GM12878 (cell line): Measurements from ENCODE around the gene DGKI. TPM values are rescaled to one million over a fixed set of nuclear protein-coding genes. Genes with fewer than 3 reads are reported as not detected.

ENCODE experiments used
- ATAC-seq: fragments of 200-7000 bp; cut with Tn5 transposase; 3 replicates; pipeline ENCODE4 v1.9.1; 2020; ENCODE audit warnings: mild to moderate bottlenecking, moderate library complexity
- BruUV-seq: library from RNA; stranded (reverse); fragments of 400-500 nt; replicated peaks from 2 replicates; lab custom pipeline; 2021; lab: Mats Ljungman, UMichigan
- CTCF ChIA-PET: fragments of 300-600 bp; sonication (Branson Sonifier 250); formaldehyde crosslinking; extraction: SDS; loops from one replicate; lab custom pipeline; 2021; ENCODE audit warnings: inconsistent platforms; lab: Yijun Ruan, JAX
- POLR2A ChIA-PET: fragments of 350-600 bp; formaldehyde crosslinking; extraction: SDS; loops from one replicate; lab custom pipeline; 2021; ENCODE audit warnings: inconsistent platforms; lab: Charles Lee
- RAD21 ChIA-PET: fragments of 300-600 bp; sonication (Branson Sonifier 250); formaldehyde crosslinking; loops from one replicate; lab custom pipeline; 2023; ENCODE audit warnings: antibody characterized with exemption; ENCODE audit not compliant: unreplicated experiment; lab: Charles Lee
- SMC1A ChIA-PET: fragments of 300-600 bp; sonication (Branson Sonifier 250); formaldehyde crosslinking; loops from one replicate; lab custom pipeline; 2023; ENCODE audit not compliant: unreplicated experiment, uncharacterized antibody; lab: Charles Lee
- DNase-seq: peaks from one replicate; pipeline ENCODE4 v3.0.0-alpha.2; 2011; ENCODE audit warnings: low read depth, low spot score
- FAIRE-seq: peaks from 3 replicates; lab custom pipeline; 2011; peaks lifted over from hg19 to GRCh38; lab: Jason Lieb, UNC
- H2AFZ ChIP-seq: 2 replicates; pipeline ENCODE4 v1.6.0; 2011; ENCODE audit warnings: low read depth, low read length, control low read depth; ENCODE audit not compliant: control insufficient read depth
- H3K27ac ChIP-seq: 2 replicates; pipeline ENCODE4 v1.5.1; 2011; ENCODE audit warnings: control low read depth; ENCODE audit not compliant: control insufficient read depth, insufficient read depth
- H3K27me3 ChIP-seq, 2 experiments: replicated peaks in 1 of 2; 2 replicates each; pipeline versions ENCODE4 v1.6.0 to v1.6.1; 2011; ENCODE audit warnings: low read length in 1 of 2; ENCODE audit not compliant: control insufficient read depth in 2 of 2, insufficient read depth in 2 of 2
- H3K36me3 ChIP-seq, 2 experiments: 2 replicates each; pipeline ENCODE4 v1.5.1; 2011; ENCODE audit warnings: low read length in 1 of 2; ENCODE audit not compliant: control insufficient read depth in 2 of 2, insufficient read depth in 2 of 2
- H3K4me1 ChIP-seq: 2 replicates; pipeline ENCODE4 v1.6.1; 2011; ENCODE audit warnings: mild to moderate bottlenecking, low read length, moderate library complexity, mixed read lengths; ENCODE audit not compliant: control insufficient read depth, insufficient read depth
- H3K4me2 ChIP-seq: 2 replicates; pipeline ENCODE4 v1.6.0; 2011; ENCODE audit warnings: control low read depth; ENCODE audit not compliant: control insufficient read depth, insufficient read depth
- H3K4me3 ChIP-seq: fragments of 200-600 bp; sonication (generic); 2 replicates; pipeline ENCODE4 v1.5.1; 2016
- H3K79me2 ChIP-seq: 2 replicates; pipeline ENCODE4 v1.6.0; 2011; ENCODE audit warnings: low read length; ENCODE audit not compliant: control insufficient read depth, insufficient read depth
- H3K9ac ChIP-seq: 2 replicates; pipeline ENCODE4 v1.8.0; 2011; ENCODE audit warnings: low read length, control low read depth, mixed read lengths; ENCODE audit not compliant: control insufficient read depth, insufficient read depth
- H3K9me3 ChIP-seq: replicated peaks from 3 replicates; pipeline ENCODE4 v1.5.1; 2011; ENCODE audit warnings: mild to moderate bottlenecking, low read length; ENCODE audit not compliant: control insufficient read depth, insufficient read depth
- H4K20me1 ChIP-seq: 2 replicates; pipeline ENCODE4 v1.6.0; 2011; ENCODE audit not compliant: control insufficient read depth, insufficient read depth
- CBX3 ChIP-seq: fragments of 200-600 bp; sonication (generic); IDR thresholded peaks from 2 replicates; pipeline ENCODE4 v1.6.1; 2016; ENCODE audit warnings: low read depth, borderline replicate concordance
- NFXL1 ChIP-seq: fragments of 450-650 bp; IDR thresholded peaks from 2 replicates; pipeline ENCODE4 v1.6.1; 2017; ENCODE audit warnings: antibody characterized with exemption, mild to moderate bottlenecking, borderline replicate concordance
- POLR2A ChIP-seq: IDR thresholded peaks from 2 replicates; pipeline ENCODE4 v1.6.1; 2011; ENCODE audit warnings: low read depth, mild to moderate bottlenecking, low read length
- POLR2AphosphoS5 ChIP-seq: IDR thresholded peaks from 2 replicates; pipeline ENCODE4 v1.6.1; 2011; ENCODE audit warnings: mild to moderate bottlenecking, low read length, inconsistent platforms
- POU2F2 ChIP-seq: IDR thresholded peaks from 3 replicates; pipeline ENCODE4 v1.6.1; 2011; ENCODE audit warnings: low read depth, mild to moderate bottlenecking, low read length, borderline replicate concordance
- RAD21 ChIP-seq: IDR thresholded peaks from 2 replicates; pipeline ENCODE4 v1.6.1; 2011; ENCODE audit warnings: mild to moderate bottlenecking, low read depth, low read length, moderate library complexity; ENCODE audit not compliant: insufficient read depth
- RCOR1 ChIP-seq: conservative IDR thresholded peaks from 2 replicates; pipeline ENCODE4 v1.6.1; 2012; ENCODE audit warnings: low read depth, low read length, improper control_type of control experiment
- RFX5 ChIP-seq: IDR thresholded peaks from 2 replicates; pipeline ENCODE4 v1.6.1; 2011; ENCODE audit warnings: low read depth, low read length, improper control_type of control experiment
- SREBF1 ChIP-seq: IDR thresholded peaks from 2 replicates; pipeline ENCODE4 v1.6.1; 2012; ENCODE audit warnings: mild to moderate bottlenecking, low read length
- ZNF217 ChIP-seq: fragments of 450-650 bp; IDR thresholded peaks from 2 replicates; pipeline ENCODE4 v1.6.1; 2017; ENCODE audit warnings: antibody characterized with exemption, mild to moderate bottlenecking
- WGBS: methylation state at CpG from one replicate; pipeline ENCODE4 v1.1.6; 2016; ENCODE audit warnings: low lambda C conversion rate; ENCODE audit not compliant: insufficient replicate concordance, insufficient coverage; ENCODE audit errors: missing lambda C conversion rate; 5-methylcytosine and 5-hydroxymethylcytosine counted together
- in situ Hi-C: fragments of 300-500 bp; cut with MboI; formaldehyde crosslinking; loops from 9 replicates; pipeline ENCODE4 v1.14.3; 2018; ENCODE audit warnings: mixed read lengths
- intact Hi-C: fragments of 100-400 bp; cut with micrococcal nuclease; formaldehyde crosslinking; loops from one replicate; pipeline ENCODE4 v1.14.2; 2022; ENCODE audit not compliant: unreplicated experiment
- polyA plus RNA-seq, 11 experiments: library from polyadenylated mRNA; depleted of rRNA in 4 of 11; unstranded in 6 of 11; stranded (reverse) in 5 of 11; fragments of >200 nt; fragmentation: Nextera tagmentation in 4 of 11; fragmentation: Illumina TruSeq in 1 of 11; extraction: Ambion mirVana in 4 of 11; extraction: Trizol in 1 of 11; gene quantifications; 1 replicate in 1 of 11; 2 replicates in 10 of 11; pipeline versions ENCODE4 v1.2.1 to v1.2.3, GENCODE V29; 2011 to 2016; ENCODE audit warnings: inconsistent platforms in 2 of 11, missing spikeins in 2 of 11, low read depth in 1 of 11
- total RNA-seq, 4 experiments: library from RNA; depleted of rRNA in 3 of 4; stranded (reverse); fragments of >200 nt in 3 of 4; fragmentation: Illumina TruSeq in 1 of 4; extraction: Trizol in 1 of 4; gene quantifications; 2 replicates each; pipeline versions ENCODE4 v1.2.1 to v1.2.3, GENCODE V29; 2013 to 2021
- TF ChIP-seq, protein P1 (sequence below): fragments of 450-650 bp; IDR thresholded peaks from 2 replicates; pipeline ENCODE4 v1.6.1; 2016; ENCODE audit warnings: mild to moderate bottlenecking
- TF ChIP-seq, protein P2 (sequence below): IDR thresholded peaks from 2 replicates; pipeline ENCODE4 v1.6.1; 2011; ENCODE audit warnings: borderline replicate concordance, low read depth, mild to moderate bottlenecking, moderate library complexity, mixed read lengths, low read length; ENCODE audit not compliant: insufficient read depth; ENCODE audit errors: extremely low read length
- TF ChIP-seq, protein P3 (sequence below): fragments of 450-650 bp; IDR thresholded peaks from 2 replicates; pipeline ENCODE4 v1.6.1; 2016; ENCODE audit warnings: mild to moderate bottlenecking

DGKI gene
- total and polyA plus RNA-seq, 10 of the 15 experiments (the other 5 are each of a cell fraction or from before 2014, with no cell fraction given): 10.4 to 37.1 (median 22.1) TPM

DNA sequence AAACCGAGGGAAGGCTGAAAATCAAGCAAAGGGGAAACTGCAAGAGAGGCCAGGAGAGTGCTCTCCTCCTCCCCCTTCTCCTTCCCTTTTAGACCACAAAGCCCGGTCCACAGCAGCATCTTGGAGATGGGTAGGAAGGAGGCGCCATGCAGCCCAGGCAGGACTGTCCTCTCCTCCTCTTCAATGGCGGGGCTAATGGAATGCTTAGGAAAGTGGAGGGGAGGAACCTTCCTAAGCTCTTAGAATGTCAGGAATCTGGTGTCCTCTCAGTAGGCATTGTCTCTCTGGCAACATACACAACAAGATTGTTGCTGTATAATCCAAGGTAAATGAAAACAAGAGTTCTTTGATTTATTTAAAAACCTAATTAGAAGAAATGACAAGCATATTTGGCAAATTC lies 185.1 kb downstream of the DGKI start:
- ChIA-PET CTCF (interaction anchor here (1.1 to 4.0 kb wide), 8 partner anchors 8 to 347 kb away, joined by 3 to 29 read pairs (median 4); partner anchors contain the start of gene CREB3L2), RAD21 (interaction anchor here (1.1 to 8.8 kb wide), 6 partner anchors 7 to 234 kb away, joined by 4 to 141 read pairs (median 6); no protein-coding TSS in a partner anchor), POLR2A (interaction anchor here (0.8 to 1.6 kb wide), 6 partner anchors 9 to 156 kb away, joined by 3 to 14 read pairs (median 4); no protein-coding TSS in a partner anchor), SMC1A (interaction anchor here (0.8 to 10.6 kb wide), 10 partner anchors 7 to 347 kb away, joined by 3 to 173 read pairs (median 5); no protein-coding TSS in a partner anchor)
- Histone ChIP-seq H3K36me3 (no peaks in the 10 kb centered on the region), H3K4me1 (no peaks in the 10 kb centered on the region), H3K27ac (no peak overlapping the region), H4K20me1 (no peaks in the 10 kb centered on the region), H3K4me2 (no peak overlapping the region), H2AFZ (no peak overlapping the region), H3K9me3 (no peaks in the 10 kb centered on the region), H3K79me2 (no peaks in the 10 kb centered on the region), H3K4me3 (no peak overlapping the region), H3K9ac (no peak overlapping the region), H3K27me3 (no peaks in the 10 kb centered on the region)
- intact Hi-C loops: no loop called here
- DNase-seq (no peak), ATAC-seq (no peak), FAIRE-seq (no peak)
- WGBS: 40% methylated on average over 3 of the region's 4 CpGs
- no TSS peak for BruUV-seq
- TF ChIP-seq POLR2A (no peak), POU2F2 (no peak), POLR2AphosphoS5 (no peak), RCOR1 (no peak), ZNF217 (no peak), SREBF1 (no peak), NFXL1 (no peak), CBX3 (no peak), RFX5 (no peak), RAD21 (no peak)
- TF ChIP-seq, protein P1, sequence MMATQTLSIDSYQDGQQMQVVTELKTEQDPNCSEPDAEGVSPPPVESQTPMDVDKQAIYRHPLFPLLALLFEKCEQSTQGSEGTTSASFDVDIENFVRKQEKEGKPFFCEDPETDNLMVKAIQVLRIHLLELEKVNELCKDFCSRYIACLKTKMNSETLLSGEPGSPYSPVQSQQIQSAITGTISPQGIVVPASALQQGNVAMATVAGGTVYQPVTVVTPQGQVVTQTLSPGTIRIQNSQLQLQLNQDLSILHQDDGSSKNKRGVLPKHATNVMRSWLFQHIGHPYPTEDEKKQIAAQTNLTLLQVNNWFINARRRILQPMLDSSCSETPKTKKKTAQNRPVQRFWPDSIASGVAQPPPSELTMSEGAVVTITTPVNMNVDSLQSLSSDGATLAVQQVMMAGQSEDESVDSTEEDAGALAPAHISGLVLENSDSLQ: no peak
- TF ChIP-seq, protein P2, sequence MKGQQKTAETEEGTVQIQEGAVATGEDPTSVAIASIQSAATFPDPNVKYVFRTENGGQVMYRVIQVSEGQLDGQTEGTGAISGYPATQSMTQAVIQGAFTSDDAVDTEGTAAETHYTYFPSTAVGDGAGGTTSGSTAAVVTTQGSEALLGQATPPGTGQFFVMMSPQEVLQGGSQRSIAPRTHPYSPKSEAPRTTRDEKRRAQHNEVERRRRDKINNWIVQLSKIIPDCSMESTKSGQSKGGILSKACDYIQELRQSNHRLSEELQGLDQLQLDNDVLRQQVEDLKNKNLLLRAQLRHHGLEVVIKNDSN: no peak
- TF ChIP-seq, protein P3, sequence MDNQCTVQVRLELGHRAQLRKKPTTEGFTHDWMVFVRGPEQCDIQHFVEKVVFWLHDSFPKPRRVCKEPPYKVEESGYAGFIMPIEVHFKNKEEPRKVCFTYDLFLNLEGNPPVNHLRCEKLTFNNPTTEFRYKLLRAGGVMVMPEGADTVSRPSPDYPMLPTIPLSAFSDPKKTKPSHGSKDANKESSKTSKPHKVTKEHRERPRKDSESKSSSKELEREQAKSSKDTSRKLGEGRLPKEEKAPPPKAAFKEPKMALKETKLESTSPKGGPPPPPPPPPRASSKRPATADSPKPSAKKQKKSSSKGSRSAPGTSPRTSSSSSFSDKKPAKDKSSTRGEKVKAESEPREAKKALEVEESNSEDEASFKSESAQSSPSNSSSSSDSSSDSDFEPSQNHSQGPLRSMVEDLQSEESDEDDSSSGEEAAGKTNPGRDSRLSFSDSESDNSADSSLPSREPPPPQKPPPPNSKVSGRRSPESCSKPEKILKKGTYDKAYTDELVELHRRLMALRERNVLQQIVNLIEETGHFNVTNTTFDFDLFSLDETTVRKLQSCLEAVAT: no peak
- in situ Hi-C loops: no loop called here
